Activated CD4-positive, alpha-beta memory T cell treated with anti-CD3 and anti-CD28 coated beads for 36 hours (primary cell): ENCODE results near the gene RAB29. TPM values are rescaled to one million over a fixed set of nuclear protein-coding genes. Genes with fewer than 3 reads are reported as not detected.
"Not testable (repeated sequence)": the region's sequence is repeated elsewhere in the genome, so short reads cannot be mapped to it uniquely, and the experiment has no call there.

Experiments
- CTCF ChIA-PET: fragments of 350-600 bp; sonication (Branson Sonifier 250); formaldehyde crosslinking; loops from one replicate; lab custom pipeline; 2021; ENCODE audit warnings: antibody characterized with exemption, inconsistent platforms; lab: Charles Lee
- POLR2A ChIA-PET: fragments of 350-600 bp; sonication (Branson Sonifier 250); formaldehyde crosslinking; loops from one replicate; lab custom pipeline; 2021; ENCODE audit warnings: antibody characterized with exemption; lab: Charles Lee
- DNase-seq: peaks from one replicate; pipeline ENCODE4 v3.0.0-alpha.2; 2020
- H3K27ac Mint-ChIP-seq: one replicate; pipeline ENCODE4 v1.8.0; 2021; ENCODE audit warnings: mixed read lengths
- H3K27me3 Mint-ChIP-seq: one replicate; pipeline ENCODE4 v1.8.0; 2021; ENCODE audit warnings: mixed read lengths
- H3K36me3 Mint-ChIP-seq: one replicate; pipeline ENCODE4 v1.8.0; 2021; ENCODE audit warnings: mixed read lengths
- H3K4me1 Mint-ChIP-seq: one replicate; pipeline ENCODE4 v1.8.0; 2021; ENCODE audit warnings: low read depth, mixed read lengths
- H3K4me3 Mint-ChIP-seq: one replicate; pipeline ENCODE4 v1.8.0; 2021; ENCODE audit warnings: mild to moderate bottlenecking, mixed read lengths
- H3K9me3 Mint-ChIP-seq: one replicate; pipeline ENCODE4 v1.8.0; 2021; ENCODE audit warnings: mixed read lengths
- intact Hi-C: fragments of 100-400 bp; cut with micrococcal nuclease; formaldehyde crosslinking; loops from one replicate; pipeline ENCODE4 v1.15.1; 2023
- total RNA-seq, 2 experiments: library from RNA; stranded (reverse); gene quantifications; one replicate each; pipeline ENCODE4 v1.2.3, GENCODE V29; 2021

RAB29 gene, protein sequence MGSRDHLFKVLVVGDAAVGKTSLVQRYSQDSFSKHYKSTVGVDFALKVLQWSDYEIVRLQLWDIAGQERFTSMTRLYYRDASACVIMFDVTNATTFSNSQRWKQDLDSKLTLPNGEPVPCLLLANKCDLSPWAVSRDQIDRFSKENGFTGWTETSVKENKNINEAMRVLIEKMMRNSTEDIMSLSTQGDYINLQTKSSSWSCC
- total RNA-seq = 10 to 100 TPM; 31.5 to 31.6 TPM

DNA sequence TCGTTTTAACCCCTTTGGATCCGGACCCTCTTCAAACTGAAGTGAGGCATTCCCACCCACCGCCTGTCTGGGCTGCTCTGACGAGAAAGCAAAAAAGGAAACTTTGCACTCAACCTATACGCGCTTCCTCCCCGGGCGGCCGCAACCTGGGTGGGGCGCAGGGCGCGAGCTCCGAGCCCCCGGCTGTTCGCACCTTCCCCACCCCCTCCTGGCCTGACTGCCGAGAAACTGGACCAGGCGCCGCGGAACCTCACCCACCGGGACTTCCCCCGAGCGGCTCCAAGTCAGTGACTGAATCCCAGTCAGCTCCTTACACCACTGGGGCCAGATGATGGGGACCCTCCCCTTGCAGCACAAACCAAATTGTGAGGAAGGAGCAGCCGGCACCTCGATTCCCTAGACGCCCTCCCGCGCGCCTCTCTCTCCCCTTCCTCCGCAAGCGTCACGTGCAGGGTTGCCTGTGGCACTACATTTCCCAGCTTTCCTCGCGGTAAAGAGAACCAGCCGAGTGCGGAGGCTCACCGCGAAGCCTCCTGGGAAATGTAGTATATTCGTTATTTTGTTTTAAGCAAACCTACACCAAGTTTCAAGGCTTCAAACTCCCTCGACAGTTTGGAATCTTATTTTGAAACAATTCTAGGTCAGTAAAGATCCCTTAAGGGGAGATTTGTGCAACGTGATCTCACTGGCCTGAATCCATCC lies at the start of gene RAB29:
Gene RAB29, minus strand, starts transcription at position 468 of the 702 bp plus-strand sequence. CDS start 526 bp downstream, outside the sequence.
- POLR2A ChIA-PET = interaction anchor here (0.9 to 2.8 kb wide), 4 partner anchors 11 to 28 kb away, joined by 3 to 25 read pairs (median 3); partner anchors contain the start of gene NUCKS1
- intact Hi-C loops = loop anchor here (1.0 to 10.0 kb wide), 6 partner anchors 25 to 650 kb away; partner anchors contain the start of genes NUCKS1, RBBP5 and SLC41A1

DNA sequence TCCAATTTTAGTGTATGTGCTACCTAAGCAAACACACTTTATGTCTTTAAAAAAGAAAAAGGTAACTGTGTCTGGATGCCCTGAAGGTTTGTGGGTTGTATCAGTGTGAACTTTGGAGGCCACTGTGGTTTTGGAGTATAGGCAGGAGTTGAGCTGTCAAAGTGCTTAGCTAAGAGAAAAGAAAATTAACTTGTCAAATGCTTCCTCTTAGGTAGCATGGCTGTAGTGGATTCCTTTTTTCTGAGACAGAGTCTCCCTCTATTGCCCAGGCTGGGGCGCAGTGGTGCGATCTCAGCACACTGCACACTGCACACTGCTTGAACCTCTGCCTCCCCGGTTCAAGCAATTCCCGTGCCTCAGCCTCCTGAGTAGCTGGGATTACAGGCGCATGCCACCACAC lies 48.9 kb upstream of the RAB29 start:
- Mint-ChIP-seq H3K27me3 (no peaks in the 10 kb centered on the region), H3K9me3 (no peaks in the 10 kb centered on the region), H3K4me3 (no peak overlapping the region), H3K36me3 (no peaks in the 10 kb centered on the region), H3K4me1 (peaks cover 15% of the 10 kb centered on the region), H3K27ac (no peak overlapping the region)
- ChIA-PET POLR2A (no interaction called here), CTCF (interaction anchor here (1.0 to 1.1 kb wide), 3 partner anchors 26 to 95 kb away, joined by 3 read pairs; partner anchors contain the start of gene PM20D1)
- no peak for DNase-seq
- intact Hi-C loops = no loop called here

More for the DNA sequence above, at the start of gene RAB29:
- peak within 1 kb of the TSS; percentile 94 for H3K27ac Mint-ChIP-seq
- CTCF ChIA-PET = interaction anchor here (1.2 to 3.3 kb wide), 3 partner anchors 64 to 202 kb away, joined by 5 to 16 read pairs (median 7); no protein-coding TSS in a partner anchor
- peaks cover 52% of the 10 kb centered on the region for H3K4me1 Mint-ChIP-seq
- no peaks in the 10 kb centered on the region for H3K9me3 Mint-ChIP-seq
- peaks cover 9% of the 10 kb centered on the region for H3K36me3 Mint-ChIP-seq
- H3K27me3 Mint-ChIP-seq = no peaks in the 10 kb centered on the region
- H3K4me3 Mint-ChIP-seq = peak within 1 kb of the TSS; percentile 84
- DNase-seq = peak; percentile 91

DNA sequence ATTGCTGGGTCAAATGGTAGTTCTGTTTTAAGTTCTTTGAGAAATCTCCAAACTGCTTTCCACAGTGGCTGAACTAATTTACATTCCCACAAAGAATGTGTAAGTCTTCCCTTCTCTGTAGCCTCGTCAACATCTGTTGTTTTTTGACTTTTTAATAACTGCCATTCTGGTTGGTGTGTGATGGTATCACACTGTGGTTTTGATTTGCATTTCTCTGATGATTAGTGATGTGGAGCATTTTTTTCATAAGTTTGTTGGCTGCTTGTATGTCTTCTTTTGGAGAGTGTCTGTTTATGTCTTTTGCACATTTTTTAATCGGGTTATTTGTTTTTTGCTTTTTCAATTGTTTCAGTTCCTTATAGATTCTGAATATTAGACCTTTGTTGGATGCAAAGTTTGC lies 48.0 kb upstream of the RAB29 start:
- H3K4me3 Mint-ChIP-seq, H3K27ac Mint-ChIP-seq, POLR2A ChIA-PET, H3K9me3 Mint-ChIP-seq, DNase-seq, intact Hi-C loops, H3K27me3 Mint-ChIP-seq, H3K36me3 Mint-ChIP-seq: not testable (repeated sequence)
- CTCF ChIA-PET = interaction anchor here (0.7 to 1.1 kb wide), 2 partner anchors 27 to 32 kb away, joined by 3 read pairs; partner anchors contain the start of gene PM20D1
- peaks cover 15% of the 10 kb centered on the region for H3K4me1 Mint-ChIP-seq

DNA sequence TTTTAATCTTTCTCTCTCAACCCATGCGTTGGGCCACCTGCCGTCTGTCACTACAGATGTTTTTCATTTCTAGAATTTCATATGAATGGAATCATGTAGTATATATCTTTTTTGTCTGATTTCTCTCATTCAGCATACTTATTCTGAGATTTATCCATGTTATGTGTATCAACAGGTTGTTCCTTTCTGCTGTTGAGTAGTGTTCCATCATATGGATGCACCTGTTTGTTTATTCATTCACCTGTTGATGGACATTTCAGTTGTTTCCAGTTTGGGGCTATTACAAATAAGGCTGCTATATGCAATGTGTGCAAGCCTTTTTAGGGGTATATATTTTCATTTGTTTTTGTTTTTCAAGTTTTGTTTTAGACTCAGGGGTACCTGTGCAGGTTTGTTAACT lies 47.1 kb upstream of the RAB29 start:
- Mint-ChIP-seq H3K4me3 (no peak overlapping the region), H3K27me3 (no peaks in the 10 kb centered on the region), H3K27ac (no peak overlapping the region), H3K4me1 (peaks cover 15% of the 10 kb centered on the region), H3K9me3 (no peaks in the 10 kb centered on the region), H3K36me3 (no peaks in the 10 kb centered on the region)
- CTCF ChIA-PET = no interaction called here
- no peak for DNase-seq
- intact Hi-C loops = no loop called here
- POLR2A ChIA-PET = no interaction called here

DNA sequence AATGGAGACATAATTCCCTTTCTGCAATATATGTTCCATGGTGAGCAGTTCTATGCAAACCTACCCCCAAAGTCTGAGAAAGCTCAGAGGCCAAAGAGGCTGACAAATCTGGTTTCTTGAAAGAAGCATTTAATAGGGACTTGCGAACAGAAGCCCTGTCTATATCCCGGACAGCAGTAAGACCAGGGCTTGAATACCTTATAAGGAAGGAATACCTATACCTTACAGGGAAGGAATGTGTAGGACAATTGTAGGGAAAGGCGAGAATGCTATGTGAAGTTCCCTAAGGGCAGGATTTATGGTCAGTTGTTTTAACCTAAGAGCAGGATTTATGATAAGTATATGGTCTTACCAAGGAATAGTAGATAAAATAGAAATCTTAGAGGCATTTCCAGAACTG lies 42.7 kb upstream of the RAB29 start:
- H3K4me1 Mint-ChIP-seq = peaks cover 12% of the 10 kb centered on the region

DNA sequence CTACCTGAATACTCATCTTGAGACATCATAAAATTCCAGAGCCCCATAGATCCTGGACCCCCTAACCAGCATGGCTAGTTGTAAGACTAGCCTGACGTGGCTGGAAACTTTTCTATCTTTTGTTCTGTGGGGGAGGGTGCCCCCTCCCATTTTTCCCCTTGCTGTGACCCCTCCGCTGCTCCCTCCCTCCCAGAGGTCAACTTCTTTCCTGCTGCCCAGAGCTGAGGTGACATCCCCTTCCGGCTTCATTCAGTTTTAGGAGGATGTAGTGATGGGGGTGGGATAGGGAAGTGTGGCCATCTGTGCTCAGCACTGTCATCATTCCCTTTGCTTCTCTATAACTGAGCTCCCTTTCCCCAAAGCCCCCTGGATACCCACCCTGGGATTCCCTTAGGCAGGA lies 42.1 kb upstream of the RAB29 start:
- peaks cover 12% of the 10 kb centered on the region for H3K4me1 Mint-ChIP-seq
- DNase-seq = no peak
- H3K4me3 Mint-ChIP-seq = no peak overlapping the region
- no peak overlapping the region for H3K27ac Mint-ChIP-seq
- CTCF ChIA-PET = interaction anchor here (1.0 to 2.5 kb wide), 3 partner anchors 159 to 289 kb away, joined by 3 to 13 read pairs (median 4); no protein-coding TSS in a partner anchor
- no peaks in the 10 kb centered on the region for H3K9me3 Mint-ChIP-seq
- POLR2A ChIA-PET = no interaction called here
- intact Hi-C loops = no loop called here
- H3K36me3 Mint-ChIP-seq = peaks cover 2% of the 10 kb centered on the region
- H3K27me3 Mint-ChIP-seq = no peaks in the 10 kb centered on the region

More for the DNA sequence above, 42.7 kb upstream of the RAB29 start:
- Mint-ChIP-seq H3K4me3 (no peak overlapping the region), H3K27ac (no peak overlapping the region), H3K9me3 (no peaks in the 10 kb centered on the region), H3K27me3 (no peaks in the 10 kb centered on the region), H3K36me3 (no peaks in the 10 kb centered on the region)
- no peak for DNase-seq
- ChIA-PET CTCF (interaction anchor here (1.0 kb wide), 1 partner anchor 288 kb away, joined by 3 read pairs; no protein-coding TSS in a partner anchor), POLR2A (no interaction called here)
- intact Hi-C loops = no loop called here

DNA sequence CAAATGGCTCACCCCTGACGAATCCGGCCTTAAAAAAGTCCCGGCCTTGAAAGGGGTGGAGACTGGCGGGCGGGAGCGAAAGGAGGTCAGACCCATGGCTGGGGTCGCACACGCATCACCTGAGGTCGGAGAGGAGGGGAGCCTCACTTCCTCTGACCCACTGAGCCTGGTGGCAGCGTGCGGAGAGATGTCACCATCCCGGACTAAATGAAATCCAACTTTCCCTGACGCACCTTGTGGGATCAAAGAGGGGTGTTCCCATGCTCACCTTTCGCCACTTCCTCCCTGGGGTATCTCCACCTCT lies 38.4 kb upstream of the RAB29 start:
- DNase-seq = no peak
- H3K27me3 Mint-ChIP-seq = no peaks in the 10 kb centered on the region
- H3K9me3 Mint-ChIP-seq = no peaks in the 10 kb centered on the region
- intact Hi-C loops = loop anchor here (1.0 to 5.0 kb wide), 4 partner anchors 8 to 63 kb away; partner anchors contain the start of genes NUCKS1 and RAB29
- H3K4me3 Mint-ChIP-seq = peak overlapping the region; percentile 83
- ChIA-PET POLR2A (no interaction called here), CTCF (interaction anchor here (1.5 kb wide), 1 partner anchor 155 kb away, joined by 4 read pairs; no protein-coding TSS in a partner anchor)
- peaks cover 18% of the 10 kb centered on the region for H3K36me3 Mint-ChIP-seq
- H3K27ac Mint-ChIP-seq = peak overlapping the region; percentile 55
- H3K4me1 Mint-ChIP-seq = peaks cover 46% of the 10 kb centered on the region

DNA sequence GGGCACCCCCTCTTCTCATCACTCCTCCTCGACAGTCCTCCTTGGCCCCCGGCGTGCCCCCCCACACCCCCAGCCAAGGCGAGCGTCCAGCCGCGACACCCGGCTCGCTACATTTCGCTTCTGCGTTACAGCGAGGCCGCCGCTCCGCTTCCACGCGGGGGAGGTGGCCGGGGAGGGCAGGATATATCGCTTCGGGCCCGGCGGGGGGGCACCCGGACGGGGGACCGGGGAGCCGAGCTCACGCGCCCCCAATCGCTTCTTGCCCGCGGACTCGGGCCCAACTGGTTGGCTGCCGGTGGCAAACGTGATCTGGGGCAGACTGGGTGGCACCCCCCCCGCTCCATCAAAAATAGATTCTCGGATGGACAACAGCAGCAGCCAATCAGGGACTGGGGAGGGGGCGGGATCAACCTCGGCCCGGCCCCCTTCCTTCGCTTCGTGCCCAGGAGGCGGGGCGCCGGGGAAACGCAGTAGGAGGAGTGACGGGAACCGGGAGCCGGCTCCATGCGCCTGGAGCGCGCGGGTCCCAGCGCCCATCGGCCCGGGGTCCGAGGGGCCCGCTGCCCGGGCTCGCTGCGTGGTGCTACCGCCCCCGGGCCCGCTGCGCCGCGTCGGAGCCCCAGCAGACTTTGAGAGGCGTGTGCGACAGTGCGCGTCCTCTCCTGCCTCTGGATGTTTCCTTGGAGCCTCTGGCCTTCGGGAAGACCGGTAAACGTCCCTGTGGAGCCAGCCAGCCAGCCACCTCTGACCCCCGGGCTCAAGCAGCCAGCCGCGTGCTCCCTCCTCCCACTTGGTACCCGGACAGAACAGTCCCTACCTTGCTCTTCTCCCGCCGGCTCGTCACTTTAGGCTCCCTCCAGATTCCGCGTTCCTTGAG lies 37.8 kb upstream of the RAB29 start, which contains the start of gene SLC41A1:
Gene SLC41A1, minus strand, starts transcription at position 321 of the 877 bp plus-strand sequence. CDS start 2,757 bp downstream, outside the sequence.
- POLR2A ChIA-PET = no interaction called here
- Mint-ChIP-seq H3K27ac (peak within 1 kb of the TSS; percentile 80), H3K4me1 (peaks cover 52% of the 10 kb centered on the region), H3K36me3 (peaks cover 18% of the 10 kb centered on the region), H3K9me3 (no peaks in the 10 kb centered on the region), H3K27me3 (no peaks in the 10 kb centered on the region), H3K4me3 (peak within 1 kb of the TSS; percentile 89)
- CTCF ChIA-PET = interaction anchor here (1.2 to 2.7 kb wide), 2 partner anchors 22 to 103 kb away, joined by 3 to 18 read pairs; no protein-coding TSS in a partner anchor
- intact Hi-C loops = loop anchor here (1.0 to 5.0 kb wide), 4 partner anchors 8 to 63 kb away; partner anchors contain the start of genes NUCKS1 and RAB29
- DNase-seq = peak; percentile 94

DNA sequence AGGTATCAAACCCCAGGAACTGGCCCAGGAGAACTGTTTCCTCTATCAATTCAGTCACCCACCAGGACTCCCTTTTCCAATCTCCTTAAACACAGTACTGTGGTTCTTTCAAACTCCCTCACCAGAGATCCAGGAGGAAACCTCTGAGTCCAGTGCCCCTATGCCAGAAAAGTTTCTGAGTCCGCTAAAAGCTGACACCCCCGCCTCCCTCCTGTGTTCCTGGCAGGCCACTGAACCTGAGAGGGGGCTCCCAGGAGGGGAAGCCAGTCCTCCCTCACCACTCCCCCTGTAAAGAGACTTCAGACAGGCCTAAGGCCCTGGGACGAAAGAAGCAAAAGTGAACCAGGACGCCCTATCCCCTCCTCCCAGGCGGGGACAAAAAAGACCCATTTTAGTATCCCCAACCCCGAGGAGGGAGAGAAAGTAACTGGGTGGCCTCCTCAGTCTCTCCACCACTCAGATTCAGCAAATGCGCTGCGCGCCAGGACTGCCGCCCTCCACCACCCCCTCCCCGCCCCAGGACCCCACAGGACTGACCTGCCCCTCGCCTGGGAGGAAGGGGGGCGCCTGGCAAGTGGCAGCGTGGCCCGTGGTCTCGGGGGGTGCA lies 37.1 kb upstream of the RAB29 start:
- ChIA-PET POLR2A (interaction anchor here (1.0 to 1.8 kb wide), 2 partner anchors 40 to 87 kb away, joined by 4 to 5 read pairs; no protein-coding TSS in a partner anchor), CTCF (interaction anchor here (1.2 to 2.7 kb wide), 2 partner anchors 21 to 102 kb away, joined by 3 to 18 read pairs; no protein-coding TSS in a partner anchor)
- intact Hi-C loops = loop anchor here (5.0 kb wide), 1 partner anchor 35 kb away; no protein-coding TSS in a partner anchor
- H3K4me1 Mint-ChIP-seq = peaks cover 56% of the 10 kb centered on the region
- no peaks in the 10 kb centered on the region for H3K27me3 Mint-ChIP-seq
- peak; percentile 42 for DNase-seq
- peaks cover 21% of the 10 kb centered on the region for H3K36me3 Mint-ChIP-seq
- no peaks in the 10 kb centered on the region for H3K9me3 Mint-ChIP-seq
- peak overlapping the region; percentile 80 for H3K27ac Mint-ChIP-seq
- H3K4me3 Mint-ChIP-seq = peak overlapping the region; percentile 89

DNA sequence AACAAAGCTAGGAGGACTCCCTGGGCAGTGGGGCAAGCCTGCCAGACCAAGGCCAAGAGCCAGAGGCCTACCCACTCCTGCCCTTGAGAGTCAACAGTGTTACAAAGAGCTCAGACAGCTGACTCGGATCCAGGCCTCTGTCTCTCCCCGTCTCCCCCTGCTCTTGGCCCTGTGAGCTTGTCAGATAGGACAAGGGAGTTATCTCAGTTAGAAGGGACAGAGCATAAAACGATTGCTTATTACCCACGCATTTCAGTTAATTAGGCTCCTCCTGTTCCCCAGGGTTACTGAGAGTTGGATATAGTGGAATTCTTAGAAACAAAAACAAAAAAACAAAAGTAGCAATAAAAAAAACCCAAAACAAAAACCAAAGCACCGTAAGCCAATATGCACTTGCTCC lies 36.4 kb upstream of the RAB29 start:
- Mint-ChIP-seq H3K27ac (peak overlapping the region; percentile 80), H3K9me3 (no peaks in the 10 kb centered on the region), H3K4me1 (peaks cover 63% of the 10 kb centered on the region), H3K27me3 (no peaks in the 10 kb centered on the region), H3K36me3 (peaks cover 25% of the 10 kb centered on the region), H3K4me3 (peak overlapping the region; percentile 89)
- intact Hi-C loops = loop anchor here (5.0 kb wide), 1 partner anchor 36 kb away; no protein-coding TSS in a partner anchor
- ChIA-PET CTCF (interaction anchor here (0.9 to 2.7 kb wide), 5 partner anchors 20 to 166 kb away, joined by 3 to 18 read pairs (median 4); no protein-coding TSS in a partner anchor), POLR2A (interaction anchor here (1.0 to 1.8 kb wide), 2 partner anchors 39 to 88 kb away, joined by 4 to 5 read pairs; no protein-coding TSS in a partner anchor)
- no peak for DNase-seq
